SU-DHL-6 (cell line): ENCODE results near the gene SNTG2.

Source experiments
- H2AFZ ChIP-seq: fragments of 200-600 bp; sonication (generic); 2 replicates; pipeline ENCODE4 v1.6.1; 2014; ENCODE audit warnings: low read depth, mild to moderate bottlenecking, moderate library complexity, mixed read lengths, antibody characterized with exemption, low read length; ENCODE audit not compliant: severe bottlenecking
- H3F3A ChIP-seq: fragments of 200-600 bp; shearing (Covaris generic); 2 replicates; pipeline ENCODE4 v1.6.0; 2016; ENCODE audit warnings: antibody characterized with exemption, mild to moderate bottlenecking; ENCODE audit not compliant: insufficient read depth
- H3K27ac ChIP-seq: fragments of 200-600 bp; sonication (generic); 2 replicates; pipeline ENCODE4 v1.5.1; 2016; ENCODE audit warnings: low read depth, mild to moderate bottlenecking, low read length, moderate library complexity, mixed read lengths
- H3K27me3 ChIP-seq: fragments of 200-600 bp; sonication (generic), shearing (Covaris generic); 2 replicates; pipeline ENCODE4 v1.6.0; 2014; ENCODE audit warnings: mild to moderate bottlenecking, low read length
- H3K36me3 ChIP-seq: fragments of 200-600 bp; sonication (generic); 2 replicates; pipeline ENCODE4 v1.6.1; 2014; ENCODE audit warnings: mild to moderate bottlenecking, low read length, mixed read lengths
- H3K4me2 ChIP-seq: fragments of 300-600, 200-600 bp; shearing (Covaris generic), sonication (generic); 2 replicates; pipeline ENCODE4 v1.6.0; 2014; ENCODE audit warnings: low read length, low read depth, mild to moderate bottlenecking; ENCODE audit not compliant: poor library complexity, severe bottlenecking
- H3K4me3 ChIP-seq: fragments of 200-600 bp; sonication (generic); 2 replicates; pipeline ENCODE4 v1.5.1; 2014; ENCODE audit warnings: antibody characterized with exemption, low read length, mild to moderate bottlenecking, mixed read lengths; ENCODE audit not compliant: insufficient read depth, poor library complexity, severe bottlenecking
- H3K79me2 ChIP-seq: fragments of 200-600 bp; sonication (generic); 2 replicates; pipeline ENCODE4 v1.6.1; 2014; ENCODE audit warnings: mild to moderate bottlenecking, low read length, moderate library complexity; ENCODE audit not compliant: insufficient read depth
- H3K9ac ChIP-seq: fragments of 200-600 bp; sonication (generic); 2 replicates; pipeline ENCODE4 v1.7.0; 2014; ENCODE audit warnings: mild to moderate bottlenecking, low read length
- H3K9me2 ChIP-seq: fragments of 200-600 bp; sonication (generic); replicated peaks from 2 replicates; pipeline ENCODE4 v1.6.1; 2014; ENCODE audit warnings: low read length; ENCODE audit not compliant: insufficient read depth
- H3K9me3 ChIP-seq: fragments of 200-600 bp; sonication (generic); 2 replicates; pipeline ENCODE4 v1.6.1; 2014; ENCODE audit warnings: low read length, mixed read lengths; ENCODE audit not compliant: insufficient read depth
- H4K20me1 ChIP-seq: fragments of 200-600 bp; sonication (generic); 2 replicates; pipeline ENCODE4 v1.6.1; 2014; ENCODE audit warnings: low read depth, mild to moderate bottlenecking, antibody characterized with exemption, low read length, moderate library complexity, mixed read lengths
- CTCF ChIP-seq: fragments of 200-600 bp; sonication (generic); IDR thresholded peaks from one replicate; pipeline ENCODE4 v1.5.1; 2017; ENCODE audit warnings: antibody characterized with exemption, mild to moderate bottlenecking, low read length, moderate library complexity; ENCODE audit not compliant: insufficient read depth, poor library complexity, severe bottlenecking
- EZH2phosphoT487 ChIP-seq: fragments of 200-600 bp; sonication (generic), shearing (Covaris generic); conservative IDR thresholded peaks from 2 replicates; pipeline ENCODE4 v1.6.1; 2018; ENCODE audit warnings: mild to moderate bottlenecking, antibody characterized with exemption, low read length, moderate library complexity, mixed read lengths

Gene SNTG2

GRCh38 chr2:1309507-1309906 is 358.9 kb downstream of the SNTG2 start:
- Histone ChIP-seq H3K79me2 (no peaks in the 10 kb centered on the region), H3K9ac (no peak overlapping the region), H3K4me2 (no peak overlapping the region), H3F3A (no peaks in the 10 kb centered on the region), H4K20me1 (no peaks in the 10 kb centered on the region), H3K9me2 (no peaks in the 10 kb centered on the region), H3K9me3 (no peaks in the 10 kb centered on the region), H3K4me3 (no peak overlapping the region), H3K27ac (no peak overlapping the region), H3K27me3 (no peaks in the 10 kb centered on the region), H2AFZ (no peak overlapping the region), H3K36me3 (no peaks in the 10 kb centered on the region)
- TF ChIP-seq EZH2phosphoT487, result no peak
- no peak for TF ChIP-seq CTCF

DNA sequence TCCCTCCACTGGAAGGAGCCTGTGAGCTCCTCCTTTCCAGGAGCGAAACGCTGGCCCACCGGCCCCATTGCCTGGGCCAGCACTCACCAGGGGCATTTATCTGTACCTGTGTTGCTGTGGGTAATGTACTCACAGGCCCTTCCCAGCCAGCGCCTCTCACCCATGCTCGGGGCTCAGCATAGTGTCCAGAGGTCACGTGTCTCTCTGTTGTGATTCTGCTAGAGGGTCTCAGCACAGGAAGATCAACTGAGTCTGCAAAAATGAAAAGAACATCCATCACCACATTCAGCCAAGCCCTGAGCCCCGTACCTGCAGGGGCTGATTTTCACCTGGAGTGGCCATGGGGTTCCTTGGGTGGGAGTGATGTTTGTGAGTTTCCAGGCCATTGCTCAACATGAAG is 359.6 kb downstream of the SNTG2 start:
- H3K27me3 ChIP-seq, result no peaks in the 10 kb centered on the region
- no peaks in the 10 kb centered on the region for H3K9me2 ChIP-seq
- no peak overlapping the region for H3K4me2 ChIP-seq
- H3K9me3 ChIP-seq, result no peaks in the 10 kb centered on the region
- TF ChIP-seq EZH2phosphoT487, result no peak
- TF ChIP-seq CTCF, result no peak
- no peaks in the 10 kb centered on the region for H3K36me3 ChIP-seq
- no peaks in the 10 kb centered on the region for H4K20me1 ChIP-seq
- H3F3A ChIP-seq, result no peaks in the 10 kb centered on the region
- no peak overlapping the region for H2AFZ ChIP-seq
- H3K9ac ChIP-seq, result no peak overlapping the region
- no peak overlapping the region for H3K4me3 ChIP-seq
- no peaks in the 10 kb centered on the region for H3K79me2 ChIP-seq
- no peak overlapping the region for H3K27ac ChIP-seq

DNA sequence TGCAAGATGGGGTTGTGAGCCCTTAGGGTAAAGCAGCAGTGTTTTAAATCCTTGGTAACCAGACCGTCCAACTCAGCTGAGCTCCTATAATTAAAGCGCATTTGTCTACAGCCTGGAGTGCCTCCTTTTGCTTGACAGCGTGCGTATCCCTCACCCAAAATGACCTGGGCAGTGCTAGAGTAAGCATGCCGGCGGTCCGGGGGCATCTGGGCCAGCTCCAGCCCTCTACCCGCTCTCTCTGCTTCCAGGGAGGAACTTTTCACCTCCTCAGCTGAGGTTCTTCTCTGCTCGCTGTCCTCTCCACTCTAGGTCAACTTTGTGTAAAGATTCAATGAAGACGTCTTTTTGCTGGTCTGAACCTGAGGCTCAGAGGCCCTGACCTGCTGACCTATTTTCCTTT is 360.2 kb downstream of the SNTG2 start:
- no peaks in the 10 kb centered on the region for H3K27me3 ChIP-seq
- H3K27ac ChIP-seq, result no peak overlapping the region
- no peak overlapping the region for H3K9ac ChIP-seq
- H3K4me2 ChIP-seq, result no peak overlapping the region
- H4K20me1 ChIP-seq, result no peaks in the 10 kb centered on the region
- no peaks in the 10 kb centered on the region for H3K9me2 ChIP-seq
- no peak overlapping the region for H3K4me3 ChIP-seq
- TF ChIP-seq CTCF, result no peak
- no peak for TF ChIP-seq EZH2phosphoT487
- no peaks in the 10 kb centered on the region for H3K79me2 ChIP-seq
- H2AFZ ChIP-seq, result no peak overlapping the region
- no peaks in the 10 kb centered on the region for H3F3A ChIP-seq
- no peaks in the 10 kb centered on the region for H3K9me3 ChIP-seq
- no peaks in the 10 kb centered on the region for H3K36me3 ChIP-seq
